AG08396 (cell line): ENCODE results near the gene CUL4A.

Experiments
- DNase-seq: peaks from one replicate; pipeline ENCODE4 v3.0.0; 2012; ENCODE audit warnings: low spot score, mixed read lengths

CUL4A gene

GRCh38 chr13:113208421-113209335 is 735 bp upstream of the CUL4A start, which contains the start of gene PCID2:
Gene PCID2, minus strand, starts transcription at chr13:113208669. Its CDS starts 35 bp downstream, at chr13:113208634.
- peak; percentile 93 for DNase-seq

GRCh38 chr13:113209759-113210421 is 477 bp downstream of the CUL4A start:
- peak; percentile 50 for DNase-seq

GRCh38 chr13:113210833-113211232 is 1.4 kb downstream of the CUL4A start:
- no peak for DNase-seq

GRCh38 chr13:113211774-113212173 is 2.4 kb downstream of the CUL4A start:
- DNase-seq = no peak

GRCh38 chr13:113216254-113217048 is 7.0 kb downstream of the CUL4A start:
- peak; percentile 72 for DNase-seq

- DNase-seq = no peak
Observed at GRCh38 chr13:113218586-113218985, 9.2 kb downstream of the CUL4A start.

- no peak for DNase-seq
Observed at GRCh38 chr13:113219256-113219940, 10.0 kb downstream of the CUL4A start.

GRCh38 chr13:113220141-113220598 is 10.8 kb downstream of the CUL4A start:
- DNase-seq = no peak

GRCh38 chr13:113220877-113221276 is 11.5 kb downstream of the CUL4A start:
- DNase-seq = no peak

GRCh38 chr13:113223070-113223469 is 13.7 kb downstream of the CUL4A start:
- DNase-seq = no peak

- DNase-seq = no peak
Observed at GRCh38 chr13:113224486-113224885, 15.1 kb downstream of the CUL4A start.

- no peak for DNase-seq
Observed at GRCh38 chr13:113225515-113225914, 16.1 kb downstream of the CUL4A start.

- no peak for DNase-seq
Observed at GRCh38 chr13:113226873-113227450, 17.5 kb downstream of the CUL4A start.

- DNase-seq = no peak
Observed at GRCh38 chr13:113229161-113229560, 19.7 kb downstream of the CUL4A start.

GRCh38 chr13:113229791-113230190 is 20.4 kb downstream of the CUL4A start:
- DNase-seq = no peak

- DNase-seq = no peak
Observed at GRCh38 chr13:113231306-113232207, 22.1 kb downstream of the CUL4A start.

GRCh38 chr13:113232208-113233003 is 23.0 kb downstream of the CUL4A start:
- no peak for DNase-seq

- DNase-seq = no peak
Observed at GRCh38 chr13:113233101-113233500, 23.7 kb downstream of the CUL4A start.

- DNase-seq = no peak
Observed at GRCh38 chr13:113238536-113238935, 29.1 kb downstream of the CUL4A start.
